GM19397 (cell line): ENCODE data around the gene PAGE1.
A peak's percentile ranks its signal among the peaks of the same experiment; 100 is the strongest.
"Not testable (repeated sequence)": the region's sequence is repeated elsewhere in the genome, so short reads cannot be mapped to it uniquely, and the experiment has no call there.

ENCODE experiments used
- ATAC-seq: cut with Tn5 transposase; IDR thresholded peaks from one replicate; pipeline ENCODE4 v1.9.1; 2021; ENCODE audit warnings: mild to moderate bottlenecking, moderate library complexity; ENCODE audit not compliant: unreplicated experiment

PAGE1 gene, protein sequence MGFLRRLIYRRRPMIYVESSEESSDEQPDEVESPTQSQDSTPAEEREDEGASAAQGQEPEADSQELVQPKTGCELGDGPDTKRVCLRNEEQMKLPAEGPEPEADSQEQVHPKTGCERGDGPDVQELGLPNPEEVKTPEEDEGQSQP

DNA sequence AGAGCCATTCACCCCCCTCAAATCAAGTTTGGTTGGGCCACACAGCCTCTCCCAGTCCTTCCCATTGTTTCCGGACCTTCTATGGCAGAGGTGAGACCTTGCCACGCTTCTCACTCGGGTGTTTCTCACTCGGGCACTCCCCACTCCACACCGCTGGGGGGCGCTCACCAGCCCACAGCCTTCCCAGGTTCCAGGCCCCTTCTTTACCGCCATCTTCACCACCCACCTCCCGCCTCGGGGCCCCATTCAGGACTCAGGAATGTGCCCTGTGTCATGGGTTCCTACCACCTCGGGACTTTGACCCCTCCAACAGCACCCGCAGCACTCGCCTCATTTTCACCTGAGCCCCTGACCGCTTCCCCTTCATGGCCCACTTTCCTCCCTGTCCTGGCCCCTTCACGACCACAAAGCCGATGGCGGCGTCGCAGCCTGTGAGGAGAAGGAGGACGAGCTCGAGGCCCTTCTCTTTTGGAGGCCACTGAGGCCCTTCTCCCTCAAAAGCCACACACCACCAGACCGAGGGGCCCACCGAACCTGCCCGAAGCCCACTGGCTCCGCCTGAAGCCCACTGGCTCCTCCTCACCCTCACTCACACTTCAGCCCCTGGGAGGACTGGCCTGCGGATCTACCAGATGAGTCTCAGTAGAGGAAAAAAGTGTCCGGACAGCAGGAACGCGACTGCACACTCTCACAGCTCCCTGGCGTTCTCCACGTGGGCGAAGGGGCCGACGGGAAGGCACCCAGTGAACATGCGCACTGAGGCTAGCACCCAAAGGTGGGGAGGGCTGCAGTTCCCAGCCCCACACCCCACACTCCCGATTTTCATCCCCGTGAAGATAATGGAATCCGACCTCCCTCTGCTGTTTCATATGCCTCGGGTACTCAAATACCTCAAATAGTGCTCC is at the start of gene PAGE1:
TSS of gene PAGE1 (minus strand) at position 709 of the 905 bp plus-strand sequence. CDS start 1,214 bp downstream, outside the sequence.
- ATAC-seq, result no peak

DNA sequence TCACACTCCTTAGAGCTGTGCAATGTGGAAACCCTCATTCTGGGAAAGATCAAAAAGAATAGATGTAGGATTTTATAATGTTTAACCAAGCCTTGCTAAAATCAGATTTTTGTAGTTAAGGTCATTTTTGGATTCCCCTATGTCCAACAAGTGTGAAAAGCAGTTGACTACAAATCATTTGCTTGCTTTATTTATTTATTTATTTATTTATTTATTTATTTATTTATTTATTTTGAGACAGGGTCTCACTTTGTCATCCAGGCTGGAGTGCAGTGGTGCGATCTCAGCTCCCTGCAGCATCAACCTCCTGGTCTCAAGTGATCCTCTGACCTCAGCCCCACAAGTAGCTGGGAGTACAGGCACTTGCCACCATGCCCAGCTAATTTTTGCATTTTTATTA is 45.7 kb upstream of the PAGE1 start:
- ATAC-seq, result not testable (repeated sequence)

DNA sequence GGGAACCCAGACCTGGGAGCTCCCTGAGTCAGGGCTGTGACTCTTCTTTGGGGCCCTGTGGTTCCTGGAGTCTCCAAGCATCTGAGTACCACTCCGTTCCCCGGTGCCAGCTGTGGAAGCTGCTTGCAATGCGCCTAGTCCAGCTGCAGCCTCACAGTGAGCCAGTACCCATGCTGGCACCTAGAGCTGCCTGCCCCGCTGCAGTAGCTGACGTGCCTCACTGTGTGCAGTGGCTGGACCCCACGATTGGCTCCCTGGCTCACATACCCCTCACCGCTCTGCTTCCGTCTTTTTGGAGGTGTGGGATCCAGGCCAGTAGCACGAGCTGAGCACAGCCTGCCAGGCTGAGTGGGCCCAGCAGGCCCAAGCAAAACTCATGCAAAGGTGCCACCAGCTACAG is 32.1 kb upstream of the PAGE1 start:
- ATAC-seq, result no peak

DNA sequence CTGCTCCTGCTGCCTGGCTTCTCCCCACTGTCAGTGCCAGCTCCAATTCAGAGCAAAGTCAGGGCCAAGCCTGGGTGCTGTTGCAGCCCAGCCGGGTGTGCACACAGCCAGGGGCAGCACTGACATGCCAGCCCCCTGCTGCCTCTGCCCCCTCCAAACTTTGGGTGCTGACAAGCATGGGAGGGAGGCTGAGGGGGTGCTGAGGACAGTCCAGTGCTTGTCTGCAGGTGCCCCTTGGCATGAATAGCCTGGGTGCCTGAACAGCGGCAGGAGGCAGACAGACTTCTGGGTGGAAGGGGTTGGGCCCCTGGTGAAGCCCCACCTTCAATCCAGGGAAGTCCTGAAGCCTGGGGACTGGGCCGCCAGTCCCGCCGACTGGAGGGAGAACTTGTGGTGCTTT is 31.2 kb upstream of the PAGE1 start:
- ATAC-seq, result no peak

DNA sequence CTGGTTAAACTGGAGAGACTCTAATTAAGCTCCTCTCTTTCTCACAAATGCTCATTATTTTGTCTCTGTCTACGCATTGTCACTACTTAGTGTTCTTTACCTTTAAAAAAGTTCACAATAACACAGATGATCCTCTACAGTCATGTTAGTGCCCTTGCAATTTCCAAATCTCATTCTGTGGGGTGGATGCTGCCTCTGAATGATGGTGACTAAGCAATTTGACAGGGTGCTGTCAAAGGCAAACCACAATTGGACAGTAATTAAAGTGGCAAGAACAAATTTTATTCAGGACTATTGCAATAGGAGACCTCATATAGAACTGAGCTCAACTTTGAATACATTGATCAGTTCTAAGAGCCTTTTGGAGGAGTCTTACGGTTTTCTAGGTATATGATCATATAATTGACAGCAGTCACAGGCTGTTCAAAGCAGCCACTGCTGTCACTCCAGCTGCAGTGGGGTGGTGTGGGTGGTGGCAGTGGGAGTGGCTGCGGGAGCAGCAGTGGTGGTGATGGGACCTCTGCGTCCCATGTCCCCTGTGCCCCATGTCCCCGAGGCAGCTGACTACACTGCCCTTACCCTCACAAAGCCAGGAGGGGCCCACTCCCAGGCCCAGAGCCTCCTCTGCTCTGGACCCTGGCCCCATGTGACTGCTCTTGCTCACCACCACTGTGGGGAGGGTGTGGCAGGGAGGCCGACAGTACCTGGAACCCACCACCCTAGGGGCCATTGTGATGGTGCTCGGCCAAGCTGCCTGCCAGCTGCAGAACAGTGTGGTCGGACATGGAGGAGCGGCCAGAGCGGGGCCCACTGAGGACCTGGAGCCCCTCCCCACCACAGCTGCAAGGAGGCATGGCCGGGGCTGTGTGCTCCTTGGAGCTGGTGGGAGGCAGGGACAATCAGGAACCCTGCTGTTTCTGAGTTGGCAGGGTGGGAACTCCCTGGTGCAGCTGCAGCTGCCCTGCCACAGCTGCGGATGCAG is 30.4 kb upstream of the PAGE1 start:
- ATAC-seq, result no peak

DNA sequence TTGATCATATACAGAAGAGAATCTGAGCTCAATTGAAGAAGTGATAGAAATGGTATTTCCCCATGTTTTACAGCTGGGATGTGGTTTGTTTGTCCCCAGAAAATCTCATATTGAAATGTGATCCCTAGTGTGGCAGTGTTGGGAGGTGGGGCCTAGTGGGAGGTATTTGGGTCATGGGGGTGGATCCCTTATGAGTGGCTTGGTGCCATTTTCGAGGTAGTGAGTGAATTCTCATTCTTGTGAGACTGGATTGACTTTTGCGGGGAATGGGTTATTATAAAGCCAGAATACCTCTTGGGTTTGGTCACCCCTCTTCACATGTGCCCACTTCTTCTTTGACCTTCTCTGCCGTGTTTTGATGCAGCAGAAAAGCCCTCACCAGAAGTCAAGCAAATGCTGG is 29.6 kb upstream of the PAGE1 start:
- no peak for ATAC-seq

DNA sequence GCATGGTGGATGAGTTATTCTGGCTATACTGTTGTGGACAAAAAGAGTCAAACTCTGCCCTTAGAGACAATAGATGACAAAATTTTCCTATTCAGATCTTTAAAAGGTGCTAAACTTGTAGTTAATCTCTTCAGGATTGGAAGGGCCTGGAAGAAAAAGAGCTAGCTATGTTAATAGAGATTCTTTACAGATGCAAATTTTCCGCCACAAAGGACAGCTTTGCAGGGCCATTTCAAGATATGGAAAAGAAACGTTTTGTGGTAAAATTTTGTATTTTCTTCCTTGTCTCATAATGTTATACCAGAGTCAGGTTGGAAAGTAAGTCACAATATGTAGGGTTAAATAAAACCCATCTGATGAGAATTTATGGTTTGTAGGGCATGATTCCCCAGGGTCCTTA is 24.3 kb upstream of the PAGE1 start:
- not testable (repeated sequence) for ATAC-seq

DNA sequence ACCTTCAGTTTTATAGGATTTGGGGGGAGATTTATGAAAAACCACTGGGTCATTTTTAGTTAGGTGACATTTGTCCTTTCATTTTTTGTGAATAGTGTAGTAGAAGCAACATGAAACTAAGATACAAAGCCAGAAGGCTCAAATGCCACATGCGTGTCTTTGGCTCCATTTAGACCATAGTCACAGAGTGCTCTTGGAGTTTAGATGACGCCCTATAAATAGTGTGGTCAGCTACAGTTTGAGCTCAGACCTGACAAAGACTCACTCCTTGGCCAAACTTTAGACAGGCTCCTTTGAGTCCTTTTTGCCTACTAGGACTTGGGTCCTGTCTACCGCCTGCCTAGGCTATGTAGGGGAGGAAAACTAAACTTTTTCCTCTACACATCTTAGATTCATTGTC is 16.8 kb upstream of the PAGE1 start:
- no peak for ATAC-seq

DNA sequence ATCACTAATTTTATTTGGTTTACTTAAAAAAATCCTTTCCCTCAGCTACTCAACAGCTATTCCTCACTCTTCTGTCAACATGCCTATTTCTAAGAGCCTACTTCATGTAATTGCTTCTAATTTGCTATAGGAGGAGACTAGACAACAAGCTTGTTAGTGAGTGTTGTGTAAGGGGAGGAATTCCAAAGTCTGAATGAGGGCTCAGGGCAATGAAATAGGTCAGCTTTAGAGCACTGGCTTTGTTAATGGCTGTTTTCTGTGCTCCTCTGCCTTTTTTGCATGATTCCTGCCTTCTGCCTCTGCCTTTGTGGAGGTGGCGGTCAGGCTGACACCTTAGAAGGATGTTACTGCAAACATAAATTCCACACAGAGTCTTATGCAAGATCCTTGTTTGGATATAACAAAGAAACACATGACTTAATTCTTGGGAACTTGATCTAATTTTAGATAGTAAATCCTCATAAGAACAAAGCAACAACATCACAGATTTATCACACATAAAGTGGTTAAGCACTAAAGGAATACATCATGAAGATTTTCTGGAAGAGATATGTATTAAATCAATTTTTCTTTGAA is 15.0 kb upstream of the PAGE1 start:
- ATAC-seq, result no peak

DNA sequence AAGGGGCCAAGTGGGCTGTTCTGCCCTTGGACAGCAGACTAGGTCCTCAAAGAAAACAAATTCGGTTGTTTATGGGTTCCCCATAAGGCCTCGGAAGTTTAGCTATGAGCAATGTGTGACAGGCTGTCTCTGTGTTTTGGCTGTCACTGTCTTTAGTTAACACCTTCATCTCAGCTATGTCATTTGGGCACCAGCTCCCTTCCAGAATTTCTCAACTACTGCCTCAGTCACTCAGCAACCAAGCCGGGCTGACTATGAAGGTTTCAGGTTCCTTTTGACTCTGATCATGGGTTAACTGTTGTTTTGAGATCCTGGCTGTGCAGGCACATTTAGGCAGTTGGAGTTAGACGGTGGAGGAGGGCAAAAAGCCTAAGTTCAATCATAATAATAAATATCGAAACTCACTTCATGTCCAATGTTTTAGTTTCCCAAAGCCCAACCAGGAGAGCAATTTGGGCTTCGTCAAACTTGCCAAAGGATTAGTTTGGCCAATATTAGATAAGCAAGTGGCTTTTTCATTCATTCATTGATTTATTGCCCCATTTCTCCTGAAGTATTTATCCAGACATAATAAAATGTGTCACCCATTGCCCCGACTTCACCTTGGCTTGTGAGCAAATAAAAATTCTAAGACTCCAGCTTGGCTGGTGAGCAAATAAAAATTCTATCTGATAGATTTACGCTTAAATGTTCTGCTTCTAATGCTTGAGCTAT is 9.1 kb upstream of the PAGE1 start:
- ATAC-seq, result no peak

DNA sequence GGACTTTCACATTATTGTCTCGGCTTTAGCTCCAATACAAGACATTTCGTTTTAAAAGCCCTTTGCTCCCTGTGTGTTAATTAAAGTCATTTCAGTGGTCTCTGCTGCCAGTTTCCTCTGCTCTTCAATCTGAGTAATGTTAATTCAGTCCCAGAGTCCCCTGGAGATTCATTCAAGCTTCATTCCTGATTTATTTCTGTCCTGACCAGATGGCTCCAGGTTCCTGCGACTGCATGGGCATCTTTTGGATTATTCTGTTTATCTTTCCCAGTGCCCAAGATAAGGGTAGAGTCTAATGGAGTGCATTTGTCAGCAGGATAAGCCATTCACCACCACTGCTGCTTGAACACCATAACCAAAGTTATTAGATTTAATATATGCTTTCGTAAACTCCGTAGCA is 6.1 kb upstream of the PAGE1 start:
- ATAC-seq, result no peak

DNA sequence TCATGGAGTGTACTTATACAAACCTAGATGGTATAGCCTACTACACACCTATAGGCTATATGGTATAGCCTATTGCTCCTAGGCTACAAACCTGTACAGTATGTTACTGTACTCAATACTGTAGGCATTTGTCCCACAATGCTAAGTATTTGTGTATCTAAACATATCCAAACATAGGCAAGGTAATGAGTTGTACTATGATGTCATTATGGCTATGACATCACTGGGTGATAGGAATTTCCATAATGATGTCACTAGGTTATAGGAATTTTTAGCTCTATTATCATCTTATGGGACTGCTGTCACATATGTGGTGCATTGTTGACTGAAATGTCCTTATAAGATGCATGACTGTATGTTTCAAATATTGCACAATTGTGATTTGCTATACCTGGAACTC is 5.5 kb upstream of the PAGE1 start:
- ATAC-seq, result no peak

DNA sequence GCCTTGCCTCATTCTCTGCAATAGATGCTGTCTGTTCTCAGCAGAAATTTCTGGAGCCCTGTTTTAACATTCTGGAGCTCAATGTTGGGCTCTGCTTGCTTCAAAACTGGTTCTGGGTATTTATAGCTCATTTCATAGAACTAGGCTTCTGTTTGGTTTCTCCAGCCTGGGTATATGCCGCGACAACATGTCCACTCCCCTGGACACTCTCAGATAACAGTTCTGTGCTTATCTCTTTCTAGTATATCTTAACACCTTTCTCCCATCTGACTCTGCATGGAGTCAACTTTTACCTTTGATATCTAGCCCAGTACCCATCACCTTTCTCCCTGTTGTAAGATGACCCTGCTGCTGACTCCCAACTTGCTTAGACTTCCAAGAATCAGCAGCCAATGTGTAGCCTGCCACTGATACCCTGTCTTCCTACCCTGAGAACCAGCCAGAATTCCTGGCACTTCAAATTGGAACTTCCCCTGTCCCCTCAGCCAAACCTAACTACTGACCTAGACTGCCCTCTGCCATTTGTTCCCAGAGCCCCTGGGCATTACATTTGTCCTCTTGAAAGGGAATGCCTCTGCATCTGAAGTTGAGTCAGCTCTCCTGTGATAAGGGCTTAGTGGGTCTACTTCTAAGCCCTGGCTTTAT is 20.6 kb downstream of the PAGE1 start:
- no peak for ATAC-seq

DNA sequence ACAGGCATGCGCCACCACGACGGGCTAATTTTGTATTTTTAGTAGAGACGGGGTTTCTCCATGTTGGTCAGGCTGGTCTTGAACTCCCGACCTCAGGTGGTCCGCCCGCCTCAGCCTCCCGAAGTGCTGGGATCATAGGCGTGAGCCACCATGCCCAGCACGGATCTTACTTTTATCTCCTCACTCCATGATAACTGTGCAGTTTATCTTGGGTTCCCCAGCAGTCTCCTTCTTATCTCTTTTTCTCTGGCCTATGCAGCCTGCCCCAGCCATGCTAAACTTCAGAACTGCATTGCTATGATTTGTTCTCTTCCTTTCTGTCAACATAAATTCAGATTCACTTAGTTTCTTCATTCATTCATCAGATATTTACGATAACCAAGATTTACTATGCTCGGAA is 22.4 kb downstream of the PAGE1 start:
- no peak for ATAC-seq

DNA sequence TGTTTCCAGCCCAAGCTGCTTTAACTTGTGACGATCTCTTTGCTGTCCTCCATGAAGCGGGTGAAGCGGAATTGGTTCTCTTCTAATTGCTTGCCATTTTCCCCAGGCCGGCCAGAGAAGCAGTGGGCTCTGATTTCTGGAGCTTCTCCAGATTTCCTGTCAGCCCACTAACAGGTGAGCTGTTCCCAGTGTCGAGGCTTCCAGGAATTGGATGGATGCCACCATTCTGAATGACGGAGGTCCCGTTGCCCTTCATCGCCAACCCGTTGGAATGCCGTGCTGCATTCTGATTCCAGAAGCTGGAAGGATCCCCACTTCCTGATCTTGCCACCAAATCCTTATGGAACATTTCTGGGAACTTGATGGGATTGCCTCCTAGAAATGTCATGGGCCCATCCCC is 31.0 kb downstream of the PAGE1 start:
- no peak for ATAC-seq

DNA sequence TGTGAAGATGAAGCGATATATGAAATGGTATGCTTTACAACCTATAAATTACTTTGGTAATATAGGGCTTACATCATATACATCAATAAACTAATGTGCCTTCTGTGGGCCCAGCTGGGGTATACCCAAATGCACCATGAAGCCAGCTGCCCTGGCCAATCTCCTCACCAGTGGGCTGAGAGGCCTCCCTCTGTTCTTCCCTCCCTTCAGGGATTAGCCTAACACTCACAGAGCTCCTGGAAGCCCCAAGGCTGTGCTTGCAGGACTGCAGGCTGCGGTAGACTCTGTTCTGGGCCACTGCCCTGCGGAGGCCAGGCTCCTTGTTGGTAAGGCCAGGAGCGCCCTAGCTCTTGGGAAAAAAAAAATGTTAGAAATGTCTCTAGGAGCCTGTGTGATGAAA is 33.9 kb downstream of the PAGE1 start:
- no peak for ATAC-seq

DNA sequence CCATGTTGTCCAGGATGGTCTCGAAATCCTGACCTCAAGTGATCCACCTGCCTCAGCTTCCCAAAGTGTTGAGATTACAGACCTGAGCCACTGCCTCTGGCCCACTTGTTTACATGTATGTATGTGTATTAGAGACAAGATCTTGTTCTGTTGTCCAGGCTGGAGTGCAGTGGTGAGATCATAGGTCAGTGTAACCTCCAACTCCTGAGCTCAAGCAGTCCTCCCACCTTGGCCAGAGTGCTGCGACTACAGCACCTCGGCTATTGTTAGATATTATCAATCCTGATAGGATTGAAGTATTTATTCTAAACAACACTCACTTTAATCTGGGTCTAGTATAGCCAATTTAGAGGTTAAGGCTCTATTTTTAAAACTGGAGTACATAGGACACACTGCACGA is 36.0 kb downstream of the PAGE1 start:
- ATAC-seq, result no peak

DNA sequence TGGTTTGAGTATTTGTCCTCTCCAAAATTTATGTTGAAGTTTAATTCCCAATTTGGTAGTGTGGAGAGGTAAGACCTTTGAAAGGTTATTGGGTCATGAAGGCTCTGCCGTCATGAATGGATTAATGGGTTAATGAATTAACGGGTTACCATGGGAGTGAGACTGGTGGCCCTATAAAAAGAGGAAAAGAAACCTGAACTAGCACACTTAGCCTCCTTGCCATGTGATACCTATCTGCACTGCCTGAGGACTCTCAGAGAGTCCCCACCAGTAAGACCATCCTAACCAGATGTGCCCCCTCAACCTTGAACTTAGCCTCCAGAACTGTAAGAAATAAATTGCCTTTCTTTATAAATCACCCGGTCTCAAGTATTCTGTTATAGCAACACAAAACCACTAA is 39.3 kb downstream of the PAGE1 start:
- ATAC-seq, result peak; percentile 63

DNA sequence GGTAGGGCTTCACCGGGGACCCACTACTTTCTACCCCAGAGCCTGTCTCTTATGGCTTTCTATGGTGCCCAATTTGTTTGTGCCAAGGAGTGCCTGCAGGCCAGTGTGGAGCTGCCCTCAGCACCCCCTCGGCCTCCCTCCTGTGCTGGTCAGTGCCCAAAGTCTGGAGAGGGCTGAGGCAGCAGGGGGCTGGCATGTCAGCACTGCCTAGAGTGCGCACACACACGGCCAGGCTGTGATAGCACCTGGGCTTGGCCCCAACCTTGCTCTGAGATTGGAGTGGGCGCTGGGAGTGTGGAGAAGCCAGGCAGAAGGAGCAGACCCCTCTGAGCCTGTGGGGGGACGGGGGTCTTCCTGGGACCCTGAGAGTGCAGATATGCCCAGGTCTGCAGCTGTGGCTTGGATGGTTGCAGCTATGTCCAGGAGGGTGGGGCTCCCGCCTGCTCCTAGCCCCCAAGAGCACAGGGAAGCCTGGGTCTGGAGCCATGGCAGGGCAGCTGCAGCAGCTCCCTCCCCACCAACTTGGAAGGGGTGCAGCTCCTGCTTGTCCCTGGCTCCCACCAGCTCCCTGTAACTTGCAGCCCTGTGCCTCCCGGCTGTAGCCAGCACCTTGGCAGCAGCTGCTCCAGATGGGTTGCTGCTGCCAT is 50.7 kb downstream of the PAGE1 start:
- ATAC-seq, result no peak
